Inflammatory macrophage treated with lipopolysaccharide for 1 hour (primary cell): ENCODE data around the gene POC1A.

Experiments
- DNase-seq, 2 donors: peaks; one replicate each; pipeline ENCODE4 v3.0.0-alpha.2; 2020 to 2022

Gene POC1A

GRCh38 chr3:52126036-52126435 lies 28.2 kb downstream of the POC1A start:
- DNase-seq = no peak

GRCh38 chr3:52124766-52125165 lies 29.5 kb downstream of the POC1A start:
- DNase-seq = no peak

GRCh38 chr3:52124126-52124525 lies 30.1 kb downstream of the POC1A start:
- no peak for DNase-seq

GRCh38 chr3:52123106-52123725 lies 31.0 kb downstream of the POC1A start:
- peak; percentile 51 to 88 for DNase-seq

GRCh38 chr3:52122491-52122890 lies 31.7 kb downstream of the POC1A start:
- DNase-seq = no peak

- peak; percentile 67 to 81 for DNase-seq
These were observed 32.4 kb downstream of the POC1A start for GRCh38 chr3:52121813-52122212.

- peak; percentile 50 to 67 for DNase-seq
These were observed 32.8 kb downstream of the POC1A start for GRCh38 chr3:52121464-52121805.

- DNase-seq = peak in 1 of 2 donors; percentile 78
These were observed 33.4 kb downstream of the POC1A start for GRCh38 chr3:52120556-52121463.

GRCh38 chr3:52119826-52120225 lies 34.4 kb downstream of the POC1A start:
- peak; percentile 56 to 58 for DNase-seq

GRCh38 chr3:52119099-52119498 lies 35.1 kb downstream of the POC1A start:
- DNase-seq = peak; percentile 39 to 87

GRCh38 chr3:52118156-52118875 lies 35.9 kb downstream of the POC1A start:
- DNase-seq = no peak

- no peak for DNase-seq
These were observed 36.7 kb downstream of the POC1A start for GRCh38 chr3:52117537-52117936.

- no peak for DNase-seq
These were observed 42.2 kb downstream of the POC1A start for GRCh38 chr3:52112056-52112455.

- DNase-seq = no peak
These were observed 43.7 kb downstream of the POC1A start for GRCh38 chr3:52110502-52110901.

GRCh38 chr3:52109611-52110301 lies 44.5 kb downstream of the POC1A start:
- DNase-seq = no peak

GRCh38 chr3:52108302-52109232 lies 45.7 kb downstream of the POC1A start:
- no peak for DNase-seq

GRCh38 chr3:52106951-52107611 lies 47.1 kb downstream of the POC1A start:
- DNase-seq = no peak

- no peak for DNase-seq
These were observed 49.3 kb downstream of the POC1A start for GRCh38 chr3:52104684-52105640.

GRCh38 chr3:52102934-52103333 lies 51.3 kb downstream of the POC1A start:
- no peak for DNase-seq

- DNase-seq = no peak
These were observed 55.2 kb downstream of the POC1A start for GRCh38 chr3:52099001-52099401.
